Measurements from ENCODE around the gene SSTR1. TPM values are rescaled to one million over a fixed set of nuclear protein-coding genes. Genes with fewer than 3 reads are reported as not detected.

SSTR1 gene
- polyA plus RNA-seq, 3 donors, result 1.0 to 2.1 (median 1.2) TPM

GRCh38 chr14:38201137-38201828 is 6.4 kb upstream of the SSTR1 start:
- 82 to 94% (median 93%) methylated on average over 5 of the region's 5 CpGs for WGBS, 3 donors
- no peak overlapping the region for H3K27ac ChIP-seq (ENCODE audit: low read depth, low read length)

GRCh38 chr14:38202444-38203191 is 5.1 kb upstream of the SSTR1 start:
- no peak overlapping the region for H3K27ac ChIP-seq (ENCODE audit: low read depth, low read length)
- 70 to 82% (median 78%) methylated on average over 5 of the region's 5 CpGs for WGBS, 3 donors

GRCh38 chr14:38203929-38204718 is 3.6 kb upstream of the SSTR1 start:
- 62 to 70% (median 65%) methylated on average over 2 of the region's 2 CpGs for WGBS, 3 donors

GRCh38 chr14:38204719-38205115 is 3.0 kb upstream of the SSTR1 start:
- H3K27ac ChIP-seq (ENCODE audit: low read depth, low read length), result no peak overlapping the region

More at GRCh38 chr14:38203929-38204718, 3.6 kb upstream of the SSTR1 start:
- no peak overlapping the region for H3K27ac ChIP-seq (ENCODE audit: low read depth, low read length)

GRCh38 chr14:38205119-38205813 is 2.4 kb upstream of the SSTR1 start:
- 79 to 91% (median 85%) methylated on average over 5 of the region's 5 CpGs for WGBS, 3 donors
- H3K27ac ChIP-seq (ENCODE audit: low read depth, low read length), result no peak overlapping the region

GRCh38 chr14:38205949-38206665 is 1.6 kb upstream of the SSTR1 start:
- 86 to 90% (median 89%) methylated on average over 5 of the region's 5 CpGs for WGBS, 3 donors
- no peak overlapping the region for H3K27ac ChIP-seq (ENCODE audit: low read depth, low read length)

- WGBS, 3 donors, result 51 to 68% (median 55%) methylated on average over 2 of the region's 2 CpGs
These were observed 871 bp upstream of the SSTR1 start for GRCh38 chr14:38206689-38207376.

GRCh38 chr14:38207377-38207735 is 348 bp upstream of the SSTR1 start:
- H3K27ac ChIP-seq (ENCODE audit: low read depth, low read length), result no peak overlapping the region
- 11 to 33% (median 27%) methylated on average over 5 of the region's 5 CpGs for WGBS, 3 donors

More at GRCh38 chr14:38206689-38207376, 871 bp upstream of the SSTR1 start:
- no peak overlapping the region for H3K27ac ChIP-seq (ENCODE audit: low read depth, low read length)

GRCh38 chr14:38208618-38209562 is 1.2 kb downstream of the SSTR1 start:
- no peak overlapping the region for H3K27ac ChIP-seq (ENCODE audit: low read depth, low read length)
- 0 to 1% (median 1%) methylated on average over 48 to 59 of the region's 59 CpGs for WGBS, 3 donors

GRCh38 chr14:38209572-38210557 is 2.2 kb downstream of the SSTR1 start:
- no peak overlapping the region for H3K27ac ChIP-seq (ENCODE audit: low read depth, low read length)
- 9 to 31% (median 9%) methylated on average over 69 of the region's 69 CpGs for whole genome bisulfite sequencing, 3 donors

- 4 to 42% (median 4%) methylated on average over 28 to 29 of the region's 29 CpGs for WGBS, 3 donors
- no peak overlapping the region for H3K27ac ChIP-seq (ENCODE audit: low read depth, low read length)
These were observed 3.0 kb downstream of the SSTR1 start for GRCh38 chr14:38210587-38211216.

- no peak overlapping the region for H3K27ac ChIP-seq (ENCODE audit: low read depth, low read length)
- WGBS, 3 donors, result 6 to 42% (median 6%) methylated on average over 34 of the region's 34 CpGs
These were observed 3.6 kb downstream of the SSTR1 start for GRCh38 chr14:38211255-38211735.

GRCh38 chr14:38212111-38212510 is 4.4 kb downstream of the SSTR1 start:
- H3K27ac ChIP-seq (ENCODE audit: low read depth, low read length), result no peak overlapping the region

GRCh38 chr14:38213001-38213400 is 5.3 kb downstream of the SSTR1 start:
- WGBS, 3 donors, result 76 to 93% (median 82%) methylated on average over 2 of the region's 2 CpGs
- H3K27ac ChIP-seq (ENCODE audit: low read depth, low read length), result no peak overlapping the region

GRCh38 chr14:38217553-38217952 is 9.8 kb downstream of the SSTR1 start:
- no peak overlapping the region for H3K27ac ChIP-seq (ENCODE audit: low read depth, low read length)
- WGBS, 3 donors, result 33 to 52% (median 47%) methylated on average over 2 of the region's 2 CpGs
